CD4-positive, alpha-beta T cell treated with Interleukin-15 for 1 hour (primary cell): ENCODE results near the gene SNCAIP.

Experiments
- DNase-seq: peaks from one replicate; pipeline ENCODE4 v3.0.0-alpha.2; 2020

SNCAIP gene

GRCh38 chr5:122401976-122402725 is 90.1 kb downstream of the SNCAIP start:
- DNase-seq, result no peak

GRCh38 chr5:122402955-122403685 is 91.1 kb downstream of the SNCAIP start:
- DNase-seq, result no peak

GRCh38 chr5:122404018-122404417 is 92.0 kb downstream of the SNCAIP start:
- DNase-seq, result no peak

GRCh38 chr5:122404653-122405362 is 92.8 kb downstream of the SNCAIP start:
- DNase-seq, result no peak

- no peak for DNase-seq
These were observed 93.7 kb downstream of the SNCAIP start for GRCh38 chr5:122405751-122406150.

GRCh38 chr5:122406181-122406580 is 94.1 kb downstream of the SNCAIP start:
- no peak for DNase-seq

- no peak for DNase-seq
These were observed 96.7 kb downstream of the SNCAIP start for GRCh38 chr5:122408592-122409224.

GRCh38 chr5:122412966-122413365 is 100.9 kb downstream of the SNCAIP start:
- DNase-seq, result no peak

GRCh38 chr5:122413722-122414121 is 101.7 kb downstream of the SNCAIP start:
- DNase-seq, result no peak

- DNase-seq, result no peak
These were observed 103.2 kb downstream of the SNCAIP start for GRCh38 chr5:122415030-122415800.

GRCh38 chr5:122415801-122416120 is 103.7 kb downstream of the SNCAIP start:
- DNase-seq, result no peak

- DNase-seq, result no peak
These were observed 107.3 kb downstream of the SNCAIP start for GRCh38 chr5:122419142-122419894.

GRCh38 chr5:122420091-122420490 is 108.1 kb downstream of the SNCAIP start:
- no peak for DNase-seq

- no peak for DNase-seq
These were observed 108.7 kb downstream of the SNCAIP start for GRCh38 chr5:122420537-122421236.

GRCh38 chr5:122421374-122422079 is 109.5 kb downstream of the SNCAIP start:
- DNase-seq, result no peak

GRCh38 chr5:122423221-122423620 is 111.2 kb downstream of the SNCAIP start:
- DNase-seq, result no peak

GRCh38 chr5:122424132-122424531 is 112.1 kb downstream of the SNCAIP start:
- DNase-seq, result no peak

GRCh38 chr5:122426301-122426700 is 114.3 kb downstream of the SNCAIP start:
- DNase-seq, result no peak

- DNase-seq, result no peak
These were observed 115.6 kb downstream of the SNCAIP start for GRCh38 chr5:122427621-122428020.

- no peak for DNase-seq
These were observed 117.7 kb downstream of the SNCAIP start for GRCh38 chr5:122429545-122430318.
